HG02870 (cell line): Measurements from ENCODE around the gene KRT72.
"Not testable (repeated sequence)": the region's sequence is repeated elsewhere in the genome, so short reads cannot be mapped to it uniquely, and the experiment has no call there.

Experiments used
- ATAC-seq: cut with Tn5 transposase; IDR thresholded peaks from one replicate; pipeline ENCODE4 v1.9.1; 2021; ENCODE audit warnings: mild to moderate bottlenecking, moderate library complexity; ENCODE audit not compliant: unreplicated experiment

The KRT72 gene

DNA sequence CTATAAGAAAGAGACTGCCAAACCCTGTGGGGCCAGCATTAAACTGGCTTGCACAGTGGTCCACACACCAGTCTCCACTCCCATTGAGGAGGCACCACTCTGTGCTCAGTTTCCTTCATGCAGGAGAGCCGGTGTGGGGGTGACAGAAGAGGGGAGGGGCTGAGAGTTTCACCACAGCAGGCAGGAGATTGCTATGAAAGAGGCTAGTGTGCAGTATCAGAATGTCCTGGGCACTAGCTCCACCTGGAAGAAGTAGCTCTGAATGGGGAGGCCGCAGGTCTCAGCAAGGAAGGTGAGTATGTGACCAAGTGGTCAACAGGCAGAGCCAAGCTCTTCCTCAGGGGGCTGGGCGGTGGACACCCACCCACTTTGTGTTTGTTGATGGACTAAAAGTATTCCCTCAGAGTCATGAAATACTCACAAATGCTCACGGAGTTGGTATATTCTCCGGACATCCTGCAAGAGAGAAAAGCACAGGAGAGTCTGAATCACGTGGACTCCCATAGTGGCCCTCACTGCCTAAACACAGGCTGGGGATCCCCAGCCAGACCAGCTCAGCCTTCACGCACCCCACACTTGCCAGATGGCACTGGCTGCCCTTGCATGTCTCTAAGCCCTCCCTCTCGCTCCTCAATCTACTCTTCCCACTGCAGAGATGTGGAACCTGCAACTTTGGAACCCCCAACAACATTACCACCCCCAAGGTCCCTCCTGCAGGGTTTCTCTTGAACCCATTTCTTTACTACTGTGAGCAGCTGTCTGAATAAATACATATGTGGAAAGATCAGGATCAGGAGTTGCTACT lies 7.8 kb upstream of the KRT72 start:
- ATAC-seq = no peak

DNA sequence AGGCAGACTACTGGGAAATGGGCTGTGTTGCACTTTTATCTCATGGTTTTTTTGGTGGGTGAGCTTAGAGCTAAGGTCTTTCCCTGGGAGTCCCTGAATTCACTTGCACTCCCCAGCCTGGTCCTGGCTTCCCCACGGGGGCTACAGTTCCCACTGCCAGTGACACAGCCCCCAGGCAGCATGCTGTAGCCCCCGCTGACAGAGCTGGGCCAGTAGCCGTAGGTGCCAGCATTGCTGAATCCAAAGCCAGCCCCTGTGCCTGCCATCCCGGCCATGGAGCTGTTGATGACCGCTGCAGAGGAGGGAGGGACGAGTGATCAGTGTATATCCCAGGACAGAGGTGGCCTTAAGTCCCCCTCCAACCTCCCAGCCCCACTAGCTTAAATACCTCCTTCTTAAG lies 6.9 kb upstream of the KRT72 start:
- no peak for ATAC-seq

DNA sequence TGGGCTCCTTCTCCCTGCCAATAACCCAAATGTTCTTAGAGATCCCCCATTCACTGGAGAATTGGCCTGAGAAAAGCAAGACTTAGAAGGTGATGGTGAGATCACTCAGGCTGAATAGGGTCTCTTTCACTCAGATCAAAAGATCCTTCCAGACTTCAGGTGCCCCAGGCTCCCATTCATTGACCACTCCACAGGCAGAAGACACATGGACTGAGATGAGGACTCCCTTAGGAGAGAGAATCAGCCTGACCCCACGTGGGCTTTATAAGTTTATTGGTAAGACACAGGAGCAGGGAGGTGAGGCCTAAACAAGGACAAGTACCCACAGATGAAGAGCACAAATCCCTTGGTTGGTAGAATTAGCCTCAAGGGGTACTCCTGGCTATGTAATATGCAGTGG lies 6.1 kb upstream of the KRT72 start:
- no peak for ATAC-seq

DNA sequence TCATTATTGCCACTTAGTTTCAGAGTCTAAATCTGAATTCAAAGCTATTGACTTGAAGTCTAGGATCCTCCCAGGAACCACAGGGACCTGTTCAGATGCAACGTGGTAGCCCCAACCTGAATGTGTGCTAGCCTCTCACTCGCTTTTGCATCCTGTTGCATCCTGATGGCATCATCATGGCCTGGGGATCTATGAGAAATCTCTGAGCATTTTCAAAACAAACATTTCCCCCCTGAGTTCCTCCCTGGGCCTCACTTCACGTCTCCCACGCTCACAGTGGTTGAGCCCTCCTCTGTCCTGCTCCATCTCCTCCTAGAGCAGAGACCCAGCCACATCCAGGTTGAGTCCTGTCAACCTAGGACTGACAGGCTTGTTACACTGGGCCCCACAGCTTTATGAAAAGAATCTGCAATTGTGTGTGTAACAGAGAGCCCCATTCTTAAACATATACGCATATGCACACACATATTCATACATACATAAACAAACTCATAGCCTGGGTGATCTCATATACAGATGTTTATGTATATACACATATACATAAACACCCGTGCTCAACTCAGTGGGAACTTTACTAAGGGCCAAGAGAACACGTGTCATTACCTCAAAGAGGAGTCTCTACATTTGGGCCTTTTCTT lies 5.4 kb upstream of the KRT72 start:
- no peak for ATAC-seq

DNA sequence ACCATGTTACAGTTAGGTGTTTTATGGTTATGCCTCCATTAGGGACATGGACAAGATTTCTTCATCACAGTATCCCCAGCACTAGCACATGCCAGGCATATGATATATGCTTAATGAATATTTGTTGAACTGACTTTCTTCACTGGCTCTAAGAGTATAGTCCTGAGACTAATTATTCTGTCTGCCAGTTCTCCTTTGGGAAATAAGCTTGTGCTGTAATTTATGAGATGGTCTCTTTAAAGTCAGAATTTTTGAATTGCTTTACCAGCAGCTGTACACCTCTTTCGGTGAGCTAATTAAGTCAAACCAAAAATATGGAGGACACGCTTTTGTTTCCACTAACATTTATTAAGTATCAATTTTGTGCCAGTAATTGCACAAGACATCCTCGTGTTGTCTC lies 4.8 kb upstream of the KRT72 start:
- ATAC-seq = no peak

DNA sequence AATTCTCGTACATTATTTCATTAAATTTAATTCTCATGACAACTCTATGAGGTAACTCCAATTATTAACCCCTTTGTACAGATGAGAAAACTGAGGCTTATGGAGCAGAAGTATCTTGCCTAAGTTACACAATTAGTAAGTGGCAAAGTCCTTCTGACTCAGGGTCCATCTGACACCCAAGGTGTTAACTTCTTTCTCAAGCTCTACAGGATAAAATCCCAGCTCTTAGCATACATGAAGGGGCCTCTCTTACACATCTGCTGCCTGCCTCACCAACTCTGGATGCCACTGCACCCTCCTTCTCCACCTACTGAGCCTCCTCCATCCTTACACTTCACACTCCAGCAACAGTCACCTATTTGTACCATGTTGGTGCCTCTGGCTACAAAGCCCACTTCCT lies 4.3 kb upstream of the KRT72 start:
- no peak for ATAC-seq

DNA sequence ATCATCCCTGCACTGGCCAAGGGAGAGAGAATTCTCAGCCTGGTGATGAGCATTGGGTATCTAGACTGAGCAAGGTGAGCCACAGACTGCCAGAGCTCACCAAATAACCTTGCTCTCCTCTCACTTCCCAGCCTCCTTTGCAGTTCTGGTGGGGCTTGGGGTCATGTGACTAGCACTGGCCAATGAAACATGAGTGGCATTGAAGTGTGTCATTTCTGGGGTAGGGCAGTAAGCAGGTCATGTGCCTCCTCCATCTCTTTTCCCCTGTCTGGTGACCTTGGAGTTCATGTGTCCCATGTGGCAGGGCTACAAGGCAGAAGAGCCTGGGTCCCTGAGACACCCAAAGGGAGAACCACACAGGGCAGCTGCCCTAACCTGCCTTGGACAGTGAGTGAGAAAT lies 3.6 kb upstream of the KRT72 start:
- ATAC-seq = no peak

DNA sequence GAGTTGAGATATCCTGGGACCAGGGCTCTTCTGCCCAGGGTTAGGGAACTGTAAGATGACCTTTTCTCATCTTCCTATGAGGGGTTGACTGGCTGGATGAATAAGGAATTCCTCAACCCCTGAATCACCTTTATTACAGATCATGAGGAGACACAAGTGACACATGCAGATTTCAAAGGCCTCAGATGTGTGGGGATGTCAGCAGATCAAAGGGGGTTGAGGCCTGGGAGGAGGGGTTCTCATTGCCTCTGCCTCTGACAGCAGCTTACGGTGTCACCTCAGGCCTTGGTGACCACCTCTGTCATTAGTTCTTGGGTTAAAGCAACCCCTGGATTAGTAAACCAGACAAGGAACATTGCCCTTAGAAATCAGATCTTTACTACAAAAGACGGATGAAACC lies 2.1 kb upstream of the KRT72 start:
- no peak for ATAC-seq

DNA sequence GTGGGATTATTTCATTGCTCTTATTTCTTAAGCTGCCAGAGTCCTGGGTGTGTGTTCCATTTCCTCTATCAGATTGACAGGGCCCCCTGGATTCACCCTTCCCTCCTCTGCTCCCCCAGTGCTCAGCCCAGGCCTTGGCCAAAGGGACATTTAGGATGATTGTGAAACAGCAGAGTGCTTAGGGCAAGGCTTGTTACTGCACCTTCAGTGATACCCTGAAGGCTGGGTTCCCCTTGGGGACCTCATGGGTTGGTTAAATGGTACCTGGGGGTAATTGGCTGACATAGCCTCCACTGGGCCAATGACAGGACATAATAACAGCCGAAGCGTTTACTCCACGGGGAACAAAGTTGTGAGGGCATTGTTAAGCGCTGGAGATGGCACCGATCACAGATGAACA lies 1.3 kb upstream of the KRT72 start:
- no peak for ATAC-seq

DNA sequence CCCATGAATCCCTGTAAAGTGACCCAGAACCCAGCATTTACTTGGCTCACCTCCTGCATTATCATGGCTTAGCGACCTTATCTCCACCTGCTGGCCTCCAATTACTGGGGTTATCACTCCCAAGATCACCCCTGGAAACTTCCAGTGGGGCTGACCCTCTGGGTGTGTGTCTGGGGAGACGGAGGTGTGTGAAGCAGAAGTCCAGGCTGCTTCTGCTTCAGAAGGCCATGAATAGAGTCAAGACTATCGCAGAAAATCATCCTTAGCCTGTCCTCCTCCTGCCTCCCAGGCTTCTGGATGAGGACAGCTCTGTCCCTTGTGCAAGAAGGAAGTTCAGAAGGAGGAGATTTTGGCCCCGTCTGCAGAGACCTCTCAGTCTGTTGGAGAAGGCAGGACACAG lies 408 bp upstream of the KRT72 start:
- ATAC-seq = no peak

DNA sequence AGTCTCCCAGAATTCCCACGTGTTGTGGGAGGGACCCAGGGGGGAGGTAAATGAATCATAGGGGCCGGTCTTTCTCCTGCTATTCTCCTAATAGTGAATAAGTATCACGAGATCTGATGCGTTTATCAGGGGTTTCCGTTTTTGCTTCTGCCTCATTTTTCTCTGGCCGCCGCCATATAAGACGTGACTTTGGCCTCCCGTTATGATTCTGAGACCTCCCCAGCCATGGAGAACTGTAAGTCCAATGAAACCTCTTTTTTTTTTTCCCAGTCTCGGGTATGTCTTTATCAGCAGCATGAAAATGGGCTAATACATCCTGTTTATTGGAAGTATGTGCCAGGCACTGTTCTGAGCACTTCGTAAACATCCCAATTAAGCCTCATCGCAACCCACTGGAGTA lies 788 bp downstream of the KRT72 start:
- no peak for ATAC-seq

DNA sequence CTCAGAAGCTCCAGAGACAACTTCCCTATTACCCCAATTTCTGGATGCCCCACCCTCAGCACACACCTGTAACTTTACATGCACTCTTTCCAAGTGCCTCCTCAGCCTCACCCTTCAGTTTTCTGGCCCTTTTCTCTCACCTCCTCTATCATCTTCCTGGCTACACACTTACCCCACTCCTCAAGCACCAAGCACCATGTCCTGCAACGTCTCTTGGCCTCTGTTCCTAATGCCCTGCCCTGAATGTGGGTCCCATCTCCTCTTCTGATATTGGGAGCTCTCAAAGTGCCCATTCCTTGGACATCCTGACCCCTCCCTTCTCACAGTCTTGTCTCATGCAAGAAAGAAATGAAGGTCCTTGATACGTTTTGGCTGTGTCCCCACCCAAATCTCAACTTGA lies 1.2 kb downstream of the KRT72 start:
- ATAC-seq = no peak

DNA sequence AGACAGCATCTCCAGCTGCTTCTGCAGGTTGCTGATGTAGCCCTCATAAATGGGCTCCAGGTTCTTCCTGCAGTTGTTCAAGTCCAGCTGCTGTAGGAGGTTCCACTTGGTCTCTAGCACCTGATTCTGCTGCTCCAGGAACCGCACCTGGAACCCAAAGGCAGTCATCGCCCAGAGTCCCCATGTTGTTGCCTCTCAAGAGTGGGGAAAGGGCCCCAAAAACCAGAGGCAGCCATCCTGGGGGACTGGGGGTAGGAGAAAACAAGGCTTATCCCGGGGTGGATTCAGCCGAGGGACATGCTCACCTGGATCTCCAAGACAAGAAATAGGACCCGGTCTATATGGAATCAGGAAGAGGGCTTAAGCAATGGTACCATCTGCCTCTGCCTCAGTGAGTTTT lies 2.3 kb downstream of the KRT72 start:
- ATAC-seq = no peak

DNA sequence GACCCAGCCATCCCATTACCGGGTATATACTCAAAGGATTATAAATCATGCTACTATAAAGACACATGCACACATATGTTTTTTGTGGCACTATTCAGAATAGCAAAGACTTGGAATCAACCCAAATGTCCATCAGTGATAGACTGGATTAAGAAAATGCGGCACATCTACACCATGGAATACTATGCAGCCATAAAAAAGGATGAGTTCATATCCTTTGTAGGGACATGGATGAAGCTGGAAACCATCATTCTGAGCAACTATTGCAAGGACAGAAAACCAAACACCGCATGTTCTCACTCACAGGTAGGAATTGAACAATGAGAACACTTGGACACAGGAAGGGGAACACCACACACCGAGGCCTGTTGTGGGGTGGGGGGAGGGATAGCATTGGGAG lies 7.0 kb downstream of the KRT72 start:
- ATAC-seq = not testable (repeated sequence)

DNA sequence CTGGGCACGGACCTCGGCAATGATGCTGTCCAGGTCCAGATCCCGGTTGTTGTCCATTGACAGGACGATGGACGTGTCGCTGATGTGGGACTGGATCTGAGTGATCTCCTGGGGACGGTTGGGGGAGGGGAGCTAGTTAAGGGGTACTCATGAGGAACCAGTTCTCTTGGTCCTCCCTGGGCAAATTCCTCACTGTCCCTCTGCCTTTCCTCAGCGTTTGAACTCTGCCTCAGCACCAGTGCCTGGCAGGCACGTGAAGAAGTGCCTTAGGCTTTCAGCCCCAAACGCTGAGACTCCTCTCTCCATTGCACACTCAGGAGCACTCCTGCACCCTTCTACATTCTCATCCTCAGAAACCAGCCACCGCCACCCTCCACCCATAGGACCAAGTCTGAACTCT lies 9.7 kb downstream of the KRT72 start:
- no peak for ATAC-seq

DNA sequence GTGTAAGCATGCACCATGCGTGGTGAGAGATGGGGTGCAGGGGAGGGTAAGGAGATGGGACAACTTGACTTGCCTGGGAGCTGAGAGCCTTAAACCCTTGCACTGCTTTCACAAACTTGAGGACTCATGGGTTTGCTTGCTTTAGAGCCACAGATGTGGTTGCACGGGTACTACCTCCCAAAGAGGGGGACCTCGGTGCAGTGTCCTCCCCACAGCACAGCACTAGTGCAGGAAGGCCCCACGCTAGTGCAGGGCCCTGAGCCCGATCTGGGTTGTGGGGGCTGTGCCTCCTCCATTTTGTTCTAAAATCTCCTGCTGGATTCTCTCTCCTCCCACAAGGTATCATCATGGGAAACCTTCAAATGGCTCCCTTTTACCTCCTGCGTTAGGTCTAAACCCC lies 11.2 kb downstream of the KRT72 start:
- ATAC-seq = no peak

DNA sequence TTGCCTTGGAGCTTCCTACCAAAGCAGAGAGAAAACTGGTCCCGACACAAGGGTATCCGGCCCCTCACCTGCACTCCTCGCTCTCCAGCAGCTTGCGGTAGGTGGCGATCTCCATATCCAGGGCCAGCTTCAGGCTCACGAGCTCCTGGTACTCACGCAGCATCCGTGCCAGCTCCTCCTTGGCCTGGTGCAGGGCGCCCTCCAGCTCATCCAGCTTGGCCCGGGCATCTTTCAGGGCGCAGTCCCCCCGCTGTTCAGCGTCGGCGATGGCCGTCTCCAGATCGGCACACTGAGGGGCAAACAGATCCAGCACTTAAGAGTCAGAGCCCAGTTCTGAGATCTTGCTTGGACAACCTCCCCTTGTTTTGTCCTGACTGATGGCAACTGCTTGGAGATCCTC lies 13.7 kb downstream of the KRT72 start:
- no peak for ATAC-seq

DNA sequence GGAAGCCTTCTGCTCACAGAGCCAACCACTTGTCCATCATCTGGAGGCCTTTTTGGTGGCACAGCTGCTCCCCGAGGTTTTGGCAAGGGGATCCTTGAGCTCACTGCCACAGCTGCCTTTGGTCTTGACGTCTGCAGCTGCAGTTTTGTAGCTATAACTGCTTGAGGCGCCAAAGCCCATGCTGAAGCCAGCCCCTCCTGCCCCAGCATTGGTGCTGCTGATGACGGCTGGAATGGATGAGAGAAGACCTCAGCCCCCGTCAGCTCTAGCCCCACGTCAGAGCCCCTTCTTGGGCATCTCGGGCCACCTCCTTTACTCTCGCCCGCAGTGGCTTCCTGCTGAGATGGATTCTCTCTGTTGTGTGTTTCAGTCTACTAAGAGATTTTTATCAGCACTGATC lies 15.3 kb downstream of the KRT72 start:
- ATAC-seq = no peak

DNA sequence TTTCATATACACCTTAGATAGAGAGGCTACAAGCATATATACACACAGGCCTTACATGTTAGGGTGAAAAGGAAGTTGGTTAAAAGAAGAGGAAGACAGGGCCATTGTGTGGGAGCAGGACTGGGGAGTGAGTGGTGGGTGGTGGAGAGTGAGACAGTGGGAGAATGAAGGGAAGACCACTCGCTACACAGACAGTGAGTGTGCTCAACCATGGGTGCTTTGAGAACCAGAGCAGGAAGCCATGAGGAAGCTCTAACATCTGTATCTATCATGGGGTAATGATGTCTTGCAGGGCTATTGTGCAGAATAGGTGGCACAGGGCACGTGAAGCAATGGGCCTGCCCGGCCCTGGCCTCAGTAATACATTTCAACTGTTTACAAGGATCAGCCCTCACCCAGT lies 16.2 kb downstream of the KRT72 start:
- no peak for ATAC-seq

DNA sequence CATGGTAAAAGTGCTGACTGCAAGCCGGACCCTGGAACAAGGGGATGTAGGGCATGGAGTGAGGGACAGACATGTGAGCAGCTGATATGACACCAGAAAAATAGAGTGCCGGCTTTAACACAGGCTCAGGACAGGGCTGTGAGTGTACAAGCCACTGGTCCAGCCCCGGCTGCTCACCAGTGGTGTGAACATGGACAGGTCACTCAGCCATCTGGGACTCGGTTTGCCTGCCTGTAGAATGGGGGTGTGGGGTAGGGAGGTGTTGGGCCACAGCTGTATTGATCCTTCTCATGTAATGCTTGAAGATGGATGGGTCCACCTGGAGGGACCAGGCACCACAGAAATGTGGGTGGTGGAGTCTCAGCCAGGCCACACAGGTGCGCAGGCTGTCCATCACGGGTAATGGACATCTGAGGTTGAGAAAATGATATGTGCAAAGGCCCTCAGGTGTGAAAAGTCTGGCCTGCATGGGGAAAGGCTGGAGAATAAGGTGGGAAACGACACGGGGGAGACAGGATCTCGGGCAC lies 17.0 kb downstream of the KRT72 start:
- no peak for ATAC-seq

DNA sequence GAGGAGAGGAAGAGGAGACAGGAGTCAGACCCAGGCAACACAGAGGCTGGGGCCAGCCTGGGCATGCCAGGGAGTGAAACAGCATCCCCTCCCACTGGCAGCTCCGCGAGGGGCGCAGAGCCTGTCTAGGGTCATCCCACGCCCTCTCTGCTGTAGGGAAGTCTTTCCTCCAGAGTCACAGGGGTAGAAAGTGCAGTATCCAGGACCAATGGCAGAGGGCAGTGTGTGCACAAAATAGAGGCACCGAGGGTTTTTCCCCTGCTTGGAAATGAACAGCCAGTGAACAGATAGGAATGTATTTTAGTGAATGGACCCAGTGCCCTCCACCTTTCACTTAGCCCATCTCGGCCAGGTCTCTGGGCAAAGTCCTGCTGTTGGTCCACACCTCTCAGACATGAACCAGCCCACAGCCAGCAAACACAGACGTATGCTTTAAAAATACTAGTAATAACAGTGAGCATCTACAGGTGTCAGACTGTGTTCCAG lies 18.2 kb downstream of the KRT72 start:
- ATAC-seq = no peak

DNA sequence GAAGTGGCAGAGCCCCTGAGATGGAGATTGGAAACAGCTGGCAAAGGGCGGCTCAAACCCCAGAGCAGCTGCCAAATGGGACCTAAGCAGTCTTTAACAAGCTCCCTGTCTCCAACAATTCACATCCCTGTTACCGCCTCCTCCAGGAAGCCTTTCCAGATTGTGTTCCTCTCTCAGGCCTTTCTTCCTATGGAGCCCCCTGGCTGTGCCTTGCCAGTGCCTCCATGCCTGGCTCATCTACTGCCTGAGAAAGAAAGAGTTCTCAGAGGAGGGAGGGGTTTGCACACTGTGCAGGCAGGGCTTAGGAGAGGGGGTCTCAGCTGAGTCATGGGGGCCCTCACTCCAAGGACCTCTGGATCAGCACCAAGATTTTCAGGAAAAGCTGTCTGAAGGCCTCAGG lies 18.8 kb downstream of the KRT72 start:
- no peak for ATAC-seq
